Stimulated activated naive B cell treated with anti-CD40 and anti-IgM and Interleukin-4, amounts not matched to agents 10 μg/mL and 1 μg/mL and 100 μg/mL, for 72 hours (primary cell): ENCODE results near the gene CXCL9.
"Not testable (repeated sequence)": the region's sequence is repeated elsewhere in the genome, so short reads cannot be mapped to it uniquely, and the experiment has no call there.

ENCODE experiments used
- ATAC-seq, 2 donors: fragments of 150-1000 bp; cut with Tn5 transposase; replicated peaks; 2 replicates each; pipeline ENCODE4 v1.10.0; 2021; ENCODE audit warnings: moderate library complexity in 1 of 2
- DNase-seq: peaks from one replicate; pipeline ENCODE4 v3.0.0; 2021
- H3K27ac Mint-ChIP-seq: one replicate; pipeline ENCODE4 v1.8.0; 2022; ENCODE audit warnings: mild to moderate bottlenecking, mixed read lengths
- H3K27me3 Mint-ChIP-seq, 2 donors: one replicate each; pipeline ENCODE4 v1.8.0; 2022; ENCODE audit warnings: mixed read lengths in 2 of 2
- H3K36me3 Mint-ChIP-seq, 2 donors: one replicate each; pipeline ENCODE4 v1.8.0; 2022; ENCODE audit warnings: mixed read lengths in 2 of 2, mild to moderate bottlenecking in 1 of 2
- H3K4me1 Mint-ChIP-seq, 2 donors: one replicate each; pipeline ENCODE4 v1.8.0; 2022; ENCODE audit warnings: mixed read lengths in 2 of 2, mild to moderate bottlenecking in 1 of 2
- H3K4me3 Mint-ChIP-seq, 2 donors: one replicate each; pipeline ENCODE4 v1.8.0; 2022; ENCODE audit warnings: mild to moderate bottlenecking in 2 of 2, mixed read lengths in 2 of 2, moderate library complexity in 1 of 2
- H3K9me3 Mint-ChIP-seq, 2 donors: one replicate each; pipeline ENCODE4 v1.8.0; 2022; ENCODE audit warnings: mixed read lengths in 2 of 2, mild to moderate bottlenecking in 1 of 2

Gene CXCL9

DNA sequence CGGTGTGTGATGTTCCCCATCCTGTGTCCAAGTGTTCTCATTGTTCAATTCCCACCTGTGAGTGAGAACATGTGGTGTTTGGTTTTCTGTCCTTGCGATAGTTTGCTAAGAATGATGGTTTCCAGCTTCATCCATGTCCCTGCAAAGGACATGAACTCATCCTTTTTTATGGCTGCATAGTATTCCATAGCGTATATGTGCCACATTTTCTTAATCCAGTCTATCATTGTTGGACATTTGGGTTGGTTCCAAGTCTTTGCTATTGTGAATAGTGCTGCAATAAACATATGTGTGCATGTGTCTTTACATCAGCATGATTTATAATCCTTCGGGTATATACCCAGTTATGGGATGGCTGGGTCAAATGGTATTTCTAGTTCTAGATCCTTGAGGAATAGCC, 45.2 kb downstream of the CXCL9 start:
- H3K36me3 Mint-ChIP-seq, result peaks cover 78 to 84% of the 10 kb centered on the region in 2 donors
- H3K27ac Mint-ChIP-seq, ATAC-seq, DNase-seq, H3K9me3 Mint-ChIP-seq, H3K4me3 Mint-ChIP-seq, H3K27me3 Mint-ChIP-seq, H3K4me1 Mint-ChIP-seq: not testable (repeated sequence)

DNA sequence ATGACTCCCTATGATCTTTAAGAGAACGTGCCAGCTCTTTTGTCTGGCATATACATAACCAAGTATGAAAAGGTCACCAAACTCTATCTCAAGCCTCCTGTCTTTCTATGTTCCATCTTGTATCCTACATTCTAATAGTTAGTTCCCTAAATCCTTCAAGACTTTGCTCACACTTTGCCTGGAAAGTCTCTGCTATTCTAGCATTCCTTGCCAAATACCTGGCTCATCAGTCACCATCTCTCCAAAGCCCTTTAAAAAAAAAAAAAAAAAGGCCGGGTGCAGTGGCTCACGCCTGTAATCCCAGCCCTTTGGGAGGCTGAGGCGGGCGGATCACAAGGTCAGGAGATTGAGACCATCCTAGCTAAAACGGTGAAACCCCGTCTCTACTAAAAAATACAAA, 48.8 kb downstream of the CXCL9 start:
- H3K9me3 Mint-ChIP-seq, H3K4me3 Mint-ChIP-seq, ATAC-seq, DNase-seq, H3K4me1 Mint-ChIP-seq, H3K27me3 Mint-ChIP-seq, H3K27ac Mint-ChIP-seq: not testable (repeated sequence)
- peaks cover 63 to 78% of the 10 kb centered on the region in 2 donors for H3K36me3 Mint-ChIP-seq

DNA sequence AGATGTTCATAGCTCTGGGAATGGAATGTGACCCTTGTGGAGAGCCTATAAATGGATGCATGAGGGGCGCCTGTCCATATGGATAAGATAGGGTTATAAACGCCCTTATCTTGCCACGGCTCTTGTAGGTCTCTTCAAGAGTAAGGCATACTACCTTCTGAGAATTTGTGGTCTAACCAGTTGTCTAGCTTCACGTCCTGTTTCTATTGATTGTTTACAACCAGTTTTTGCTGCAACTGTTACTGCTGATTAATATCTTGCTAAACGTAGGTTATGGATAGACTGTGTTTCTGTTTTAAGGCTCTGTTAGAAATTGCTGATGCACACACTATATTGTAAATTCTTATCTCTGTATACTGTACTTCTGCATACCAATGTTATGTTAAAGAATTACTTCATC, 52.5 kb downstream of the CXCL9 start:
- Mint-ChIP-seq H3K4me1 (peaks cover 8 to 13% of the 10 kb centered on the region in 2 donors), H3K36me3 (peaks cover 50 to 65% of the 10 kb centered on the region in 2 donors)
- not testable (repeated sequence) for ATAC-seq, DNase-seq, H3K27ac Mint-ChIP-seq, H3K4me3 Mint-ChIP-seq, H3K27me3 Mint-ChIP-seq, H3K9me3 Mint-ChIP-seq

DNA sequence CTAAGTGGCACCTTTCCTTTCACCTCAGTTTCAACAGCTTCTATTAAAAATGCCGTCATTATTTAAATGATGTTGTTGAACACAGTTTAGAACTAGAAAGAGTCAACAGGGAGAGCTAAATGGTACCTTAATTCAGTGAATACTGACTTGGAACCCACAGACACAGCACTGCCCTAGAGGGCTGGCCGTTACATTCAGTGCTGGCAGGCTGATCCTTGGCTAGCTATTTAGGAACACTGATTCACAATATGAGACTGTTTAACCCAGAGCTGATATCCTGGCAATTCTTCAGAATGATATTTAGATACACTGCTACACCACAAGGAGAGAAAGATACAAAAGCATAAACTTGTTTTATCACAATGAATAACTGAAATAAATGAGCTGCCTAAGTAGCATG, 53.8 kb downstream of the CXCL9 start:
- no peak for DNase-seq
- Mint-ChIP-seq H3K27me3 (no peaks in the 10 kb centered on the region), H3K4me3 (no peak overlapping the region), H3K36me3 (peaks cover 47 to 65% of the 10 kb centered on the region in 2 donors), H3K4me1 (peaks cover 10 to 18% of the 10 kb centered on the region in 2 donors), H3K27ac (no peak overlapping the region), H3K9me3 (no peaks in the 10 kb centered on the region)
- ATAC-seq, result no peak
